ENCODE results near the gene HNF4A. TPM values are rescaled to one million over a fixed set of nuclear protein-coding genes. Genes with fewer than 3 reads are reported as not detected.

The HNF4A gene
- total RNA-seq, 1 donor, result not detected

- TF ChIP-seq CTCF (IDR thresholded peaks at IDR 0.05; ENCODE audit: insufficient read depth, low read depth, low read length), result no peak
- no peak overlapping the region for H3K4me3 ChIP-seq (ENCODE audit: low read depth, low read length)
- no peak for DNase-seq (ENCODE audit: low read depth)
Observed at GRCh38 chr20:44394452-44394701, 38.9 kb downstream of the HNF4A start.

GRCh38 chr20:44394702-44395460 is 39.4 kb downstream of the HNF4A start:
- DNase-seq (ENCODE audit: low read depth), result peak; percentile 47
- H3K4me3 ChIP-seq (ENCODE audit: low read depth, low read length), result no peak overlapping the region
- no peak for TF ChIP-seq CTCF (IDR thresholded peaks at IDR 0.05; ENCODE audit: insufficient read depth, low read depth, low read length)

GRCh38 chr20:44395461-44396340 is 40.2 kb downstream of the HNF4A start:
- DNase-seq (ENCODE audit: low read depth), result no peak
- no peak overlapping the region for H3K4me3 ChIP-seq (ENCODE audit: low read depth, low read length)
- TF ChIP-seq CTCF (IDR thresholded peaks at IDR 0.05; ENCODE audit: insufficient read depth, low read depth, low read length), result no peak

GRCh38 chr20:44396369-44397130 is 41.1 kb downstream of the HNF4A start:
- no peak overlapping the region for H3K4me3 ChIP-seq (ENCODE audit: low read depth, low read length)
- TF ChIP-seq CTCF (IDR thresholded peaks at IDR 0.05; ENCODE audit: insufficient read depth, low read depth, low read length), result no peak
- DNase-seq (ENCODE audit: low read depth), result no peak

GRCh38 chr20:44398335-44398734 is 42.8 kb downstream of the HNF4A start:
- H3K4me3 ChIP-seq (ENCODE audit: low read depth, low read length), result no peak overlapping the region
- DNase-seq (ENCODE audit: low read depth), result no peak
- TF ChIP-seq CTCF (IDR thresholded peaks at IDR 0.05; ENCODE audit: insufficient read depth, low read depth, low read length), result no peak

GRCh38 chr20:44399446-44399845 is 43.9 kb downstream of the HNF4A start:
- H3K4me3 ChIP-seq (ENCODE audit: low read depth, low read length), result no peak overlapping the region
- DNase-seq (ENCODE audit: low read depth), result no peak
- TF ChIP-seq CTCF (IDR thresholded peaks at IDR 0.05; ENCODE audit: insufficient read depth, low read depth, low read length), result no peak
